Endothelial cell of umbilical vein (primary cell): ENCODE measurements around the gene ROCK2. TPM values are rescaled to one million over a fixed set of nuclear protein-coding genes. Genes with fewer than 3 reads are reported as not detected.

Experiments
- BruUV-seq: library from RNA; stranded (reverse); fragments of 400-500 nt; replicated peaks from 2 replicates; lab custom pipeline; 2021; lab: Mats Ljungman, UMichigan
- CTCF ChIA-PET: fragments of 300-600, 350-600 bp; sonication (Branson Sonifier 250); formaldehyde crosslinking; loops from one replicate; lab custom pipeline; 2021; ENCODE audit warnings: antibody characterized with exemption, inconsistent platforms; lab: Charles Lee
- POLR2A ChIA-PET: fragments of 300-600, 350-600 bp; sonication (Branson Sonifier 250); formaldehyde crosslinking; loops from one replicate; lab custom pipeline; 2021; ENCODE audit warnings: antibody characterized with exemption, inconsistent platforms; lab: Charles Lee
- DNase-seq: peaks from one replicate; pipeline ENCODE4 v3.0.0-alpha.2; 2011; ENCODE audit warnings: low read depth, low spot score
- FAIRE-seq: peaks from 2 replicates; lab custom pipeline; 2011; peaks lifted over from hg19 to GRCh38; lab: Jason Lieb, UNC
- H2AFZ ChIP-seq: 2 replicates; pipeline ENCODE4 v1.6.0; 2012; ENCODE audit warnings: low read depth, low read length, control low read depth, inconsistent platforms
- H3K27ac ChIP-seq: 2 replicates; pipeline ENCODE4 v1.5.1; 2011; ENCODE audit warnings: low read depth, mild to moderate bottlenecking, control low read depth, low read length, moderate library complexity; ENCODE audit not compliant: insufficient read depth
- H3K27me3 ChIP-seq, 2 experiments: 2 replicates each; pipeline versions ENCODE4 v1.6.0 to v1.6.1; 2011; ENCODE audit warnings: low read length in 2 of 2, mixed read lengths in 1 of 2; ENCODE audit not compliant: control insufficient read depth in 2 of 2, insufficient read depth in 2 of 2
- H3K36me3 ChIP-seq, 2 experiments: 2 replicates in 1 of 2; 3 replicates in 1 of 2; pipeline ENCODE4 v1.5.1; 2011; ENCODE audit warnings: low read length in 2 of 2, mild to moderate bottlenecking in 1 of 2, moderate library complexity in 1 of 2; ENCODE audit not compliant: control insufficient read depth in 2 of 2, insufficient read depth in 2 of 2; ENCODE audit errors: extremely low read depth in 1 of 2
- H3K4me1 ChIP-seq: 3 replicates; pipeline ENCODE4 v1.5.1; 2011; ENCODE audit warnings: mild to moderate bottlenecking, low read length; ENCODE audit not compliant: control insufficient read depth, insufficient read depth; ENCODE audit errors: extremely low read depth
- H3K4me2 ChIP-seq: 2 replicates; pipeline ENCODE4 v1.6.1; 2011; ENCODE audit warnings: low read length, control low read depth, mixed read lengths; ENCODE audit not compliant: insufficient read depth
- H3K4me3 ChIP-seq, 3 experiments: fragments of 200-600 bp in 1 of 3; sonication (generic), shearing (Covaris generic) in 1 of 3; replicated peaks in 1 of 3; 2 replicates each; pipeline ENCODE4 v1.5.1; 2011 to 2016; ENCODE audit warnings: control low read depth in 3 of 3, low read length in 3 of 3, mild to moderate bottlenecking in 2 of 3, inconsistent platforms in 1 of 3, low read depth in 1 of 3, moderate library complexity in 1 of 3; ENCODE audit not compliant: insufficient read depth in 1 of 3
- H3K79me2 ChIP-seq: 2 replicates; pipeline ENCODE4 v1.6.0; 2012; ENCODE audit warnings: low read length, inconsistent platforms; ENCODE audit not compliant: control insufficient read depth, insufficient read depth
- H3K9ac ChIP-seq: replicated peaks from 2 replicates; pipeline ENCODE3; 2011; ENCODE audit warnings: low read length, control low read depth; ENCODE audit not compliant: insufficient read depth; ENCODE audit errors: extremely low read depth
- H3K9me1 ChIP-seq: replicated peaks from 3 replicates; pipeline ENCODE4 v1.6.0; 2011; ENCODE audit warnings: mild to moderate bottlenecking, low read length; ENCODE audit not compliant: control insufficient read depth, insufficient read depth; ENCODE audit errors: extremely low read depth
- H3K9me3 ChIP-seq: replicated peaks from 2 replicates; pipeline ENCODE4 v1.5.1; 2012; ENCODE audit warnings: low read length, inconsistent platforms; ENCODE audit not compliant: control insufficient read depth, insufficient read depth
- H4K20me1 ChIP-seq: replicated peaks from 2 replicates; pipeline ENCODE3; 2011; ENCODE audit warnings: mild to moderate bottlenecking, low read length; ENCODE audit not compliant: control insufficient read depth, insufficient read depth; ENCODE audit errors: extremely low read depth
- EZH2 ChIP-seq: IDR thresholded peaks from 2 replicates; pipeline ENCODE4 v1.6.1; 2012; ENCODE audit warnings: borderline replicate concordance, low read depth, mild to moderate bottlenecking, moderate library complexity, low read length, inconsistent platforms; ENCODE audit not compliant: severe bottlenecking
- FOS ChIP-seq: IDR thresholded peaks from 2 replicates; pipeline ENCODE4 v1.6.1; 2011; ENCODE audit warnings: mild to moderate bottlenecking, low read length, moderate library complexity, borderline replicate concordance; ENCODE audit not compliant: insufficient read depth
- GATA2 ChIP-seq: IDR thresholded peaks from 2 replicates; pipeline ENCODE4 v1.7.0; 2011; ENCODE audit warnings: low read depth, mild to moderate bottlenecking, moderate library complexity, mixed read lengths, low read length; ENCODE audit not compliant: insufficient read length, insufficient read depth
- JUN ChIP-seq: IDR thresholded peaks from 2 replicates; pipeline ENCODE4 v1.6.1; 2011; ENCODE audit warnings: borderline replicate concordance, low read depth; ENCODE audit not compliant: insufficient read length, insufficient read depth
- MAX ChIP-seq: IDR thresholded peaks from 2 replicates; pipeline ENCODE4 v1.6.1; 2011; ENCODE audit not compliant: insufficient read depth, insufficient read length
- MYC ChIP-seq: IDR thresholded peaks from one replicate; pipeline ENCODE4 v1.6.1; 2011; ENCODE audit warnings: mild to moderate bottlenecking, low read depth, low read length
- POLR2A ChIP-seq: IDR thresholded peaks from 2 replicates; pipeline ENCODE4 v1.6.1; 2012; ENCODE audit warnings: low read depth, mild to moderate bottlenecking, control low read depth, low read length
- POLR2AphosphoS5 ChIP-seq: IDR thresholded peaks from 2 replicates; pipeline ENCODE4 v1.6.1; 2012; ENCODE audit warnings: low read depth, mild to moderate bottlenecking, control low read depth, low read length, moderate library complexity; ENCODE audit not compliant: insufficient read depth
- dilution Hi-C: fragments of 300-500 bp; cut with MboI; formaldehyde crosslinking; loops from one replicate; pipeline ENCODE4 v1.15.0; 2019; ENCODE audit warnings: low sequenced_read_pairs; ENCODE audit not compliant: extremely low pct_ligation_motif_present
- intact Hi-C: fragments of 100-400 bp; cut with micrococcal nuclease; formaldehyde crosslinking; loops from one replicate; pipeline ENCODE4 v1.10.0; 2022
- polyA plus RNA-seq, 4 experiments: library from polyadenylated mRNA; depleted of rRNA in 3 of 4; stranded (reverse) in 3 of 4; unstranded in 1 of 4; fragments of >200 nt; gene quantifications; 2 replicates each; pipeline versions ENCODE4 v1.2.1 to v1.2.3, GENCODE V29; 2011 to 2012; ENCODE audit warnings: missing spikeins in 1 of 4
- total RNA-seq: library from RNA; stranded (reverse); gene quantifications from 2 replicates; pipeline ENCODE4 v1.2.3, GENCODE V29; 2021
- TF ChIP-seq, protein P1 (sequence below), 2 donors: IDR thresholded peaks; 1 replicate in 1 of 2; 2 replicates in 1 of 2; pipeline ENCODE4 v1.5.1; 2011; ENCODE audit warnings: low read length in 2 of 2, mild to moderate bottlenecking in 2 of 2, moderate library complexity in 2 of 2, control low read depth in 1 of 2, inconsistent platforms in 1 of 2, low read depth in 1 of 2; ENCODE audit not compliant: insufficient read depth in 1 of 2; ENCODE audit errors: extremely low read depth in 1 of 2

The ROCK2 gene
- total and polyA plus RNA-seq, 2 donors (not counting 3 experiments of a cell fraction or from before 2014, with no cell fraction given) = 5.2 to 56.5 TPM

- no peak overlapping the region for H2AFZ ChIP-seq
- FAIRE-seq = no peak
- no peaks in the 10 kb centered on the region for H3K9me1 ChIP-seq
Observed at GRCh38 chr2:11370377-11371091, 26.1 kb upstream of the ROCK2 start.

More at GRCh38 chr2:11370377-11371091, 26.1 kb upstream of the ROCK2 start:
- no peak overlapping the region for H3K4me2 ChIP-seq
- H3K27me3 ChIP-seq = no peaks in the 10 kb centered on the region
- dilution Hi-C loops = no loop called here
- TF ChIP-seq MYC = no peak
- TF ChIP-seq JUN = no peak
- TF ChIP-seq POLR2A = no peak
- TF ChIP-seq, protein P1, sequence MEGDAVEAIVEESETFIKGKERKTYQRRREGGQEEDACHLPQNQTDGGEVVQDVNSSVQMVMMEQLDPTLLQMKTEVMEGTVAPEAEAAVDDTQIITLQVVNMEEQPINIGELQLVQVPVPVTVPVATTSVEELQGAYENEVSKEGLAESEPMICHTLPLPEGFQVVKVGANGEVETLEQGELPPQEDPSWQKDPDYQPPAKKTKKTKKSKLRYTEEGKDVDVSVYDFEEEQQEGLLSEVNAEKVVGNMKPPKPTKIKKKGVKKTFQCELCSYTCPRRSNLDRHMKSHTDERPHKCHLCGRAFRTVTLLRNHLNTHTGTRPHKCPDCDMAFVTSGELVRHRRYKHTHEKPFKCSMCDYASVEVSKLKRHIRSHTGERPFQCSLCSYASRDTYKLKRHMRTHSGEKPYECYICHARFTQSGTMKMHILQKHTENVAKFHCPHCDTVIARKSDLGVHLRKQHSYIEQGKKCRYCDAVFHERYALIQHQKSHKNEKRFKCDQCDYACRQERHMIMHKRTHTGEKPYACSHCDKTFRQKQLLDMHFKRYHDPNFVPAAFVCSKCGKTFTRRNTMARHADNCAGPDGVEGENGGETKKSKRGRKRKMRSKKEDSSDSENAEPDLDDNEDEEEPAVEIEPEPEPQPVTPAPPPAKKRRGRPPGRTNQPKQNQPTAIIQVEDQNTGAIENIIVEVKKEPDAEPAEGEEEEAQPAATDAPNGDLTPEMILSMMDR (IDR thresholded peaks at IDR 0.05; ENCODE audit: extremely low read depth in 1 of 2, insufficient read depth in 1 of 2, low read depth in 1 of 2, low read length in 2 of 2) = no peak
- TF ChIP-seq POLR2AphosphoS5 = no peak
- TF ChIP-seq GATA2 = no peak
- TF ChIP-seq FOS = no peak
- TF ChIP-seq EZH2 = no peak
- no peak for TF ChIP-seq MAX
- no peak overlapping the region for H3K9ac ChIP-seq
- H3K4me1 ChIP-seq = peaks cover 25% of the 10 kb centered on the region
- DNase-seq = no peak
- intact Hi-C loops = no loop called here
- no TSS peak for BruUV-seq
- no peaks in the 10 kb centered on the region for H3K36me3 ChIP-seq
- H3K4me3 ChIP-seq = no peak overlapping the region
- H3K27ac ChIP-seq = no peak overlapping the region
- ChIA-PET POLR2A (no interaction called here), CTCF (no interaction called here)
- H4K20me1 ChIP-seq = no peaks in the 10 kb centered on the region
- no peaks in the 10 kb centered on the region for H3K79me2 ChIP-seq
- H3K9me3 ChIP-seq = no peaks in the 10 kb centered on the region
